NT2/D1 (cell line): ENCODE data around the gene CP.

ENCODE experiments used
- SUZ12 ChIP-seq: IDR thresholded peaks from 2 replicates; pipeline ENCODE4 v1.6.1; 2011; ENCODE audit not compliant: insufficient read length, insufficient read depth; ENCODE audit errors: extremely low read depth
- YY1 ChIP-seq: IDR thresholded peaks from 2 replicates; pipeline ENCODE4 v1.6.1; 2011; ENCODE audit not compliant: insufficient read length, insufficient read depth
- ZNF274 ChIP-seq: IDR thresholded peaks from 2 replicates; pipeline ENCODE4 v1.6.1; 2011; ENCODE audit warnings: mild to moderate bottlenecking, low read depth, low read length

DNA sequence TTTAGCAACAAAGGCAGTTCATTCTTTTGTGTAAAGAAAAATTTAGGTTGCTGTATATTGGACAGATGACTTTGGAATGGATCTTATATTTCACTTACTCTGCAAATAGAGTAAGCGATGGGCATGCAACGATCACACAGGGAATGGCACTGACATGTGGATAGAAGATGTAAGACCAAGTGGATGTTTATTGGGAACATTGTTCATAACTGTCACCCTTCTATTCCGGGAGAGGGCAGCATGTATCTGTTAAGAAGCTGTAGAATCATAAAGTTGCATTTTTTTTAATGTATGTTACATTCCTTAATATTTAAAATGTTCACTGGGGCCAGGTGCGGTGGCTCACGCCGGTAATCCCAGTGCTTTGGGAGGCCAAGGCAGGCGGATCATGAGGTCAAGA, 51.0 kb downstream of the CP start:
- TF ChIP-seq ZNF274 (no peak), YY1 (no peak), SUZ12 (no peak)
